Measurements from ENCODE around the gene SLC39A11. TPM values are rescaled to one million over a fixed set of nuclear protein-coding genes. Genes with fewer than 3 reads are reported as not detected.

Gene SLC39A11
- total and polyA plus RNA-seq, 2 donors (not counting 1 experiment from before 2014, with no cell fraction given), result 12.7 to 27.4 TPM

GRCh38 chr17:72702998-72703397, 389.5 kb downstream of the SLC39A11 start:
- peak; percentile 44 to 63 for DNase-seq (ENCODE audit: low read depth in 2 of 2)
- Histone ChIP-seq H3K27ac (ENCODE audit: insufficient read depth, low read length) (no peak overlapping the region), H3K27me3 (ENCODE audit: control insufficient read depth, insufficient read depth, low read length) (no peaks in the 10 kb centered on the region), H4K20me1 (ENCODE audit: control insufficient read depth, extremely low read depth, insufficient read depth, low read length) (no peaks in the 10 kb centered on the region), H3K4me2 (ENCODE audit: extremely low read depth, insufficient read depth, low read length) (no peak overlapping the region), H3K4me3 (replicated peaks in 1 of 4; ENCODE audit: control extremely low read depth in 1 of 4, insufficient read depth in 1 of 4, low read depth in 3 of 4, low read length in 4 of 4) (no peak overlapping the region), H3K4me1 (ENCODE audit: control insufficient read depth, extremely low read depth, insufficient read depth, low read length) (peaks cover 7% of the 10 kb centered on the region), H3K79me2 (ENCODE audit: control insufficient read depth, insufficient read depth, low read length) (no peaks in the 10 kb centered on the region), H3K36me3 (ENCODE audit: control insufficient read depth, insufficient read depth, low read length) (no peaks in the 10 kb centered on the region), H2AFZ (ENCODE audit: low read length) (no peak overlapping the region), H3K9ac (ENCODE audit: insufficient read depth, low read length) (no peak overlapping the region), H3K9me3 (ENCODE audit: control insufficient read depth, insufficient read depth, low read depth, low read length) (no peaks in the 10 kb centered on the region)
- TF ChIP-seq EZH2 (IDR thresholded peaks at IDR 0.05; ENCODE audit: low read length, missing control alignments) (no peak), CTCF (conservative IDR thresholded peaks at IDR 0.05 in 1 of 2, IDR thresholded peaks at IDR 0.05 in 1 of 2; ENCODE audit: low read depth in 1 of 2, low read length in 2 of 2) (no peak)

GRCh38 chr17:72702136-72702735, 390.3 kb downstream of the SLC39A11 start:
- H3K9me3 ChIP-seq (ENCODE audit: control insufficient read depth, insufficient read depth, low read depth, low read length), result no peaks in the 10 kb centered on the region
- no peak overlapping the region for H3K9ac ChIP-seq (ENCODE audit: insufficient read depth, low read length)
- no peak overlapping the region for H3K4me2 ChIP-seq (ENCODE audit: extremely low read depth, insufficient read depth, low read length)
- no peaks in the 10 kb centered on the region for H3K79me2 ChIP-seq (ENCODE audit: control insufficient read depth, insufficient read depth, low read length)
- H2AFZ ChIP-seq (ENCODE audit: low read length), result no peak overlapping the region
- H3K27ac ChIP-seq (ENCODE audit: insufficient read depth, low read length), result no peak overlapping the region
- no peak overlapping the region for H3K4me3 ChIP-seq (replicated peaks in 1 of 4; ENCODE audit: control extremely low read depth in 1 of 4, insufficient read depth in 1 of 4, low read depth in 3 of 4, low read length in 4 of 4)
- no peaks in the 10 kb centered on the region for H4K20me1 ChIP-seq (ENCODE audit: control insufficient read depth, extremely low read depth, insufficient read depth, low read length)
- TF ChIP-seq EZH2 (IDR thresholded peaks at IDR 0.05; ENCODE audit: low read length, missing control alignments) (no peak), CTCF (conservative IDR thresholded peaks at IDR 0.05 in 1 of 2, IDR thresholded peaks at IDR 0.05 in 1 of 2; ENCODE audit: low read depth in 1 of 2, low read length in 2 of 2) (no peak)
- no peaks in the 10 kb centered on the region for H3K27me3 ChIP-seq (ENCODE audit: control insufficient read depth, insufficient read depth, low read length)
- peaks cover 7% of the 10 kb centered on the region for H3K4me1 ChIP-seq (ENCODE audit: control insufficient read depth, extremely low read depth, insufficient read depth, low read length)
- peak; percentile 72 to 85 for DNase-seq (ENCODE audit: low read depth in 2 of 2)
- H3K36me3 ChIP-seq (ENCODE audit: control insufficient read depth, insufficient read depth, low read length), result no peaks in the 10 kb centered on the region

- peaks cover 7% of the 10 kb centered on the region for H3K4me1 ChIP-seq (ENCODE audit: control insufficient read depth, extremely low read depth, insufficient read depth, low read length)
- H3K4me3 ChIP-seq (replicated peaks in 1 of 4; ENCODE audit: control extremely low read depth in 1 of 4, insufficient read depth in 1 of 4, low read depth in 3 of 4, low read length in 4 of 4), result no peak overlapping the region
- TF ChIP-seq CTCF (conservative IDR thresholded peaks at IDR 0.05 in 1 of 2, IDR thresholded peaks at IDR 0.05 in 1 of 2; ENCODE audit: low read depth in 1 of 2, low read length in 2 of 2), result no peak
- TF ChIP-seq EZH2 (IDR thresholded peaks at IDR 0.05; ENCODE audit: low read length, missing control alignments), result no peak
- no peaks in the 10 kb centered on the region for H4K20me1 ChIP-seq (ENCODE audit: control insufficient read depth, extremely low read depth, insufficient read depth, low read length)
- no peak overlapping the region for H3K27ac ChIP-seq (ENCODE audit: insufficient read depth, low read length)
- H3K36me3 ChIP-seq (ENCODE audit: control insufficient read depth, insufficient read depth, low read length), result no peaks in the 10 kb centered on the region
- H3K27me3 ChIP-seq (ENCODE audit: control insufficient read depth, insufficient read depth, low read length), result no peaks in the 10 kb centered on the region
- no peak overlapping the region for H3K9ac ChIP-seq (ENCODE audit: insufficient read depth, low read length)
- no peaks in the 10 kb centered on the region for H3K79me2 ChIP-seq (ENCODE audit: control insufficient read depth, insufficient read depth, low read length)
- DNase-seq (ENCODE audit: low read depth in 2 of 2), result no peak
- no peak overlapping the region for H3K4me2 ChIP-seq (ENCODE audit: extremely low read depth, insufficient read depth, low read length)
- H3K9me3 ChIP-seq (ENCODE audit: control insufficient read depth, insufficient read depth, low read depth, low read length), result no peaks in the 10 kb centered on the region
- no peak overlapping the region for H2AFZ ChIP-seq (ENCODE audit: low read length)
These were observed 392.3 kb downstream of the SLC39A11 start for GRCh38 chr17:72700226-72700625.

All from fibroblast of lung (primary cell).